Urinary bladder (tissue), 4 donors: ENCODE results near the gene CCT8. TPM values are rescaled to one million over a fixed set of nuclear protein-coding genes. Genes with fewer than 3 reads are reported as not detected.
"Not testable (repeated sequence)": the region's sequence is repeated elsewhere in the genome, so short reads cannot be mapped to it uniquely, and the experiment has no call there.

Source experiments
- DNase-seq: peaks from one replicate; pipeline ENCODE4 v3.0.0-alpha.2; 2015; ENCODE audit errors: extremely low spot score
- H3K27ac ChIP-seq: one replicate; pipeline ENCODE4 v1.5.1; 2013; ENCODE audit warnings: low read depth, mild to moderate bottlenecking, moderate library complexity
- H3K36me3 ChIP-seq: one replicate; pipeline ENCODE4 v1.6.1; 2013; ENCODE audit warnings: mild to moderate bottlenecking, moderate library complexity; ENCODE audit not compliant: insufficient read depth
- H3K4me1 ChIP-seq: one replicate; pipeline ENCODE4 v1.6.1; 2013; ENCODE audit warnings: mild to moderate bottlenecking, moderate library complexity; ENCODE audit not compliant: insufficient read depth
- H3K4me3 ChIP-seq: one replicate; pipeline ENCODE4 v1.5.1; 2013; ENCODE audit warnings: low read depth, low read length
- WGBS: extraction: QIAGEN DNeasy Blood & Tissue Kit; methylation state at CpG from one replicate; pipeline ENCODE4 v1.1.7; 2013; 5-methylcytosine and 5-hydroxymethylcytosine counted together
- polyA plus RNA-seq: library from polyadenylated mRNA; stranded (reverse); fragments of 200-250 nt; gene quantifications from one replicate; pipeline ENCODE4 v1.2.3, GENCODE V29; 2013
- total RNA-seq: library from RNA; depleted of rRNA; stranded (reverse); fragments of >200 nt; gene quantifications from one replicate; pipeline ENCODE4 v1.2.3, GENCODE V29; 2014
- donor health status: healthy with polysubstance abuse.
- donor health status: healthy.

Gene CCT8
- total and polyA plus RNA-seq, 2 donors, result 95.4 to 134 TPM

DNA sequence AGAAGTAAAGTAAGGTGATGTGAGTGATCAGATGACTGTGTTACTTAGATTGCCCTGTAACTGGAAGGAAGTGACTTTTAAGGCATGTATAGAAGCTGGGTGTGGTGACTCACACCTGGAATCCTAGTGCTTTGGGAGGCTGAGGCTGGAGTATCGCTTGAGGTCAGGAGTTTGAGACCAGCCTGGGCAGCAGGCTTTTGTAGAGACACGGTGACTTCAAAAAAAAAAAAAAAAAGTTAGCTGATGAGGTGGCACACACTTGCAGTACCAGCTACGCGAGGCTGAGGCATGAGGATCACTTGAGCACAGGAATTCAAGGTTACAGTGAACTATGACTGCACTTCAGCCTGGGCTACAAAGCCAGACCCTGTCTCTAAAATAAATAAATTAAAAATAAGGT lies 51.3 kb downstream of the CCT8 start:
- DNase-seq, result no peak
- WGBS, result 92% methylated on average over 4 of the region's 4 CpGs
- Histone ChIP-seq H3K27ac (no peak overlapping the region), H3K4me3 (no peak overlapping the region), H3K4me1 (no peaks in the 10 kb centered on the region), H3K36me3 (no peaks in the 10 kb centered on the region)

DNA sequence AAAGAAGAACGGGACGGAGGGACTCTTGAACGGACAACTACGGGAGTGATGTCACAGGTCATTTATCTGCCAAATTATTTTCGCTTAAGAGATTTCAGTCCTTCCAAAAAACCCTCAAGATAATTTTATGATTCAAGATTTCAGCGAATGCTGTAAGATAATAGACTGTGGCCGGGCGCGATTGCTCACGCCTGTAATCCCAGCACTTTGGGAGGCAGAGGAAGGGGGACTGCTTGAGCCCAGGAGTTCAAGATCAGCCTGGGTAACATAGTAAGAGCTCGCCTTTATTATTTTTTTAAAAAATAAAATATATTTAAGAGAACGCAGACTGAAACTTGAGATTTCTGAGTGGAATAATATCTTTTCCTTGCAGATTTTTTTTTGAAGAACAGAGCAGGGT lies 54.9 kb downstream of the CCT8 start:
- 10% methylated on average over 12 of the region's 12 CpGs for WGBS
- H3K4me1 ChIP-seq, result no peaks in the 10 kb centered on the region
- no peaks in the 10 kb centered on the region for H3K36me3 ChIP-seq
- H3K27ac ChIP-seq, result no peak overlapping the region
- DNase-seq, result no peak
- peak overlapping the region; percentile 66 for H3K4me3 ChIP-seq

DNA sequence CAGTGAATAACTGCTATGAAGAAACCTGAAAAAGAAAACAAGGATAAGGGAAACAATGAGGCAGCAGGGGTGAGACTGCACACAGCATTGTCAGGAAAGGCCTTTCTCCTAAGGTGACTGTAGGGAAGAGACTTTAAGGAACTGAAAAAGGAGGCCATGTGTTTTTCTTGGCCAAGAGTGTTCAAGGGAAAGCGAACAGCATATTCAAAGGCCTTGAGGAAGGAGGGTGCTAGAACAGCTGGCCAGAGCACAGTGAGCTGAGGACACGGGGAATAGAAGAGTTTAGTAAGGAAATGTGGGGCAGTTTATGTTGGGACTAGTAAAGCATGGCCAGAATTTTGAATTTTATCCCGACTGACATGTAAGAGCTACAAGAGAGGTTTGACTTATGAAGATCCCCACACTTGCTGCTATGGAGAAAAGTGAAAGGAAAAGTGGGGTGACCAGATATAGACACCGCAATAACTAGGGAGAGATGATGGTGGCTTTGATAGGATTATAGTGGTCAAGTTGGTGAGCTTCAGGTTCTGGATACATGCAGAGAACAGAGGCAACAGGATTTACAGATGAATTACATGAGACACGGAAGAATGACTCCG lies 55.7 kb downstream of the CCT8 start:
- Histone ChIP-seq H3K27ac (no peak overlapping the region), H3K4me3 (peak overlapping the region; percentile 66), H3K4me1 (no peaks in the 10 kb centered on the region), H3K36me3 (no peaks in the 10 kb centered on the region)
- WGBS, result 87% methylated on average over 6 of the region's 6 CpGs
- DNase-seq, result no peak

DNA sequence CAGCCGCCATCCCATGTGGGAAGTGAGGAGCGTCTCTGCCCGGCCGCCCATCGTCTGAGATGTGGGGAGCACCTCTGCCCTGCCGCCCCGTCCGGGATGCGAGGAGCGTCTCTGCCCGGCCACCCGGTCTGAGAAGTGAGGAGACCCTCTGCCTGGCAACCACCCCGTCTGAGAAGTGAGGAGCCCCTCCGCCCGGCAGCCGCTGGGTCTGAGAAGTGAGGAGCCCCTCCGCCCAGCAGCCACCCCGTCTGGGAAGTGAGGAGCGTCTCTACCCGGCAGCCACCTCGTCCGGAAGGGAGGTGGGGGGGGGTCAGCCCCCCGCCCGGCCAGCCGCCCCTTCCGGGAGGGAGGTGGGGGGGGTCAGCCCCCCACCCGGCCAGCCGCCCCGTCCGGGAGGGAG lies 62.2 kb downstream of the CCT8 start:
- H3K4me3 ChIP-seq, H3K4me1 ChIP-seq, H3K36me3 ChIP-seq, H3K27ac ChIP-seq, DNase-seq: not testable (repeated sequence)
- 96% methylated on average over 21 of the region's 30 CpGs for WGBS

DNA sequence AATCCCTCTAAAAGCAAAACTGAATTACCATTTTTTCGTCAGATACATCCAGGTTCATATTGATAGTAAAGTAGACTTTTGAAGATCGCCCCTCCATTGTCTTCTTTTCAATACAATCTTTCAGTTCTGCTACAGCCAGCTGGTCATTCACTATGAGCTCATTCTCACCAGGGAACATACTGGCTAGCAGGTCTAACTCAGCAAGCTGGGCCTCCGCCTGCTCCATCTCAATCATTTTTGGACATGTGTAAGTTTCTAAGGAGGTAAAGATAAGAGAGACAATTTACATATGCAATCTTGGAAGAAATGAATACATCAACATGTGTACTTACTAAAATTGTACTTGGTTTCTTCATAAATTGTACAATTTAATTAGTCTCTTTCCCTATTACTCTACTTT lies 65.1 kb downstream of the CCT8 start:
- H3K4me3 ChIP-seq, result no peak overlapping the region
- no peak for DNase-seq
- no peak overlapping the region for H3K27ac ChIP-seq
- H3K4me1 ChIP-seq, result no peaks in the 10 kb centered on the region
- no peaks in the 10 kb centered on the region for H3K36me3 ChIP-seq
- 89% methylated on average over 3 of the region's 3 CpGs for WGBS

DNA sequence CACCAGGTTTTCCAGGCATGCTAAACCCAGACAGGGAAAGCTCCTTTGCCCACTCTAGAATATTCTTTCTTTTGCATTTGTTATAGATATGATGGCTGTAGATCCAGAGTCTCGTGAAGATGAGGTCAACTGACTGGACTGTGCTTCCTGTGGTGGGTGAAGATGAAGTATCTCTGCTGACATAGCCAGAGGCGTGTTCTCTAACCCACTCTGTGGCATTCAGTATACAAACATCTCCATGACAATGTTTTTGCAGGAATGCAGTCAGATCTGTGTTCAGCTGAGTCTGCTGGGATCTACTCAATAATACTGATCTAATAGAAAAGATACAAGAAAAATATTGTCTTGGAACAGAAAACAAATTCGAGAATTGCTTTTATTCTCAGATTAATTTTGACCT lies 65.6 kb downstream of the CCT8 start:
- Histone ChIP-seq H3K36me3 (no peaks in the 10 kb centered on the region), H3K4me3 (no peak overlapping the region), H3K4me1 (no peaks in the 10 kb centered on the region), H3K27ac (no peak overlapping the region)
- 79% methylated on average over 3 of the region's 3 CpGs for WGBS
- no peak for DNase-seq

DNA sequence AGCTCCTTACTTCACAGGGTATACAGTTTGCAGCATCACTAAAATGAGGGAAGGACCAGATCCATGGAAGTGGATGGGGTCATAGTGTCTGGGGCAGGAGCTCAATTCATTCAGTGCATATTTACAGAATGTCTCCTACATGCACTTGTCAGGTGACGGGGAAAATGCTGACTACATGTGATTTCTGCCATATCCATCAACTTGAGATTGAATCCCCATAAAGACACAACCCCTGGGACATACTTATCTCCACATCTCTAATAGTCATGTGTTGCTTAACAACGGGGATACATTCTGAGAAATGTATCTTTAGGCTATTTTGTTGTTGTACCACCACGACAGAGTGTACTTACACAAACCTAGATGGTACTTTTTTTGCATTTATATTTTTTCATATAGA lies 66.3 kb downstream of the CCT8 start:
- H3K27ac ChIP-seq, result no peak overlapping the region
- H3K36me3 ChIP-seq, result no peaks in the 10 kb centered on the region
- H3K4me1 ChIP-seq, result no peaks in the 10 kb centered on the region
- H3K4me3 ChIP-seq, result no peak overlapping the region
- WGBS, result 94% methylated on average over 3 of the region's 3 CpGs
- DNase-seq, result no peak

Other genes with a start within 250 kb of the CCT8 start
- gene LTN1, start 80.8 kb downstream of the CCT8 start, total RNA-seq, result 67.8 TPM
- 9.5 TPM for gene LTN1, start 80.8 kb downstream of the CCT8 start, polyA plus RNA-seq
- 17.9 TPM for gene RWDD2B, start 54.3 kb downstream of the CCT8 start, total RNA-seq
- gene RWDD2B, start 54.3 kb downstream of the CCT8 start, polyA plus RNA-seq, result 17.2 TPM
- gene USP16, start 49.0 kb downstream of the CCT8 start, total RNA-seq, result 55.3 TPM
- gene USP16, start 49.0 kb downstream of the CCT8 start, polyA plus RNA-seq, result 29.6 TPM
- gene MAP3K7CL, start 57.0 kb upstream of the CCT8 start, total RNA-seq, result 13.5 TPM
- gene MAP3K7CL, start 57.0 kb upstream of the CCT8 start, polyA plus RNA-seq, result 4.4 TPM
- 116 TPM for gene BACH1, start 225.3 kb upstream of the CCT8 start, total RNA-seq
- gene BACH1, start 225.3 kb upstream of the CCT8 start, polyA plus RNA-seq, result 11.5 TPM